Measurements from ENCODE around the gene SIK3. TPM values are rescaled to one million over a fixed set of nuclear protein-coding genes. Genes with fewer than 3 reads are reported as not detected.

The SIK3 gene
- total RNA-seq, 1 donor from 2014 or later = 24.4 TPM

GRCh38 chr11:117002639-117003299, 95.5 kb downstream of the SIK3 start:
- Mint-ChIP-seq H3K4me3 (no peak overlapping the region), H3K4me1 (peaks cover 22% of the 10 kb centered on the region), H3K36me3 (peaks cover 6% of the 10 kb centered on the region), H3K27ac (no peak overlapping the region), H3K27me3 (ENCODE audit: insufficient read depth, low read depth) (no peaks in the 10 kb centered on the region), H3K9me3 (no peaks in the 10 kb centered on the region)
- H3K4me2 ChIP-seq = no peak overlapping the region
- H3K79me2 ChIP-seq (ENCODE audit: low read depth) = peaks cover 91% of the 10 kb centered on the region
- no peak for DNase-seq (ENCODE audit: low spot score)
- no peak overlapping the region for H3K4me3 ChIP-seq
- no peaks in the 10 kb centered on the region for H3K9me3 ChIP-seq (ENCODE audit: low read depth)
- no peak overlapping the region for H3K9ac ChIP-seq
- H3F3A ChIP-seq (ENCODE audit: low read depth) = peaks cover 9% of the 10 kb centered on the region
- no peak overlapping the region for H2AFZ ChIP-seq (replicated peaks)
- H3K27me3 ChIP-seq = no peaks in the 10 kb centered on the region
- no peaks in the 10 kb centered on the region for H3K36me3 ChIP-seq
- H3K27ac ChIP-seq = peak overlapping the region; percentile 35
- H3K4me1 ChIP-seq = peaks cover 36% of the 10 kb centered on the region
- H4K20me1 ChIP-seq (ENCODE audit: low read depth) = peaks cover 60% of the 10 kb centered on the region
- TF ChIP-seq EZH2 (IDR thresholded peaks at IDR 0.05) (no peak), EZH2phosphoT487 (IDR thresholded peaks at IDR 0.05) (no peak), CTCF (IDR thresholded peaks at IDR 0.05) (no peak)

- peaks cover 15% of the 10 kb centered on the region for H3F3A ChIP-seq (ENCODE audit: low read depth)
- no peak overlapping the region for H3K4me3 Mint-ChIP-seq
- TF ChIP-seq EZH2phosphoT487 (IDR thresholded peaks at IDR 0.05) (no peak), CTCF (IDR thresholded peaks at IDR 0.05) (no peak), EZH2 (IDR thresholded peaks at IDR 0.05) (no peak)
- H3K9me3 ChIP-seq (ENCODE audit: low read depth) = no peaks in the 10 kb centered on the region
- peaks cover 19% of the 10 kb centered on the region for H3K4me1 Mint-ChIP-seq
- no peak overlapping the region for H3K4me3 ChIP-seq
- H3K4me1 ChIP-seq = peaks cover 22% of the 10 kb centered on the region
- no peak overlapping the region for H3K27ac ChIP-seq
- H3K9ac ChIP-seq = no peak overlapping the region
- no peak overlapping the region for H2AFZ ChIP-seq (replicated peaks)
- no peak overlapping the region for H3K4me2 ChIP-seq
- no peaks in the 10 kb centered on the region for H3K27me3 ChIP-seq
- no peaks in the 10 kb centered on the region for H3K27me3 Mint-ChIP-seq (ENCODE audit: insufficient read depth, low read depth)
- peaks cover 6% of the 10 kb centered on the region for H3K36me3 Mint-ChIP-seq
- H4K20me1 ChIP-seq (ENCODE audit: low read depth) = peaks cover 40% of the 10 kb centered on the region
- peaks cover 92% of the 10 kb centered on the region for H3K79me2 ChIP-seq (ENCODE audit: low read depth)
- no peak for DNase-seq (ENCODE audit: low spot score)
- no peaks in the 10 kb centered on the region for H3K36me3 ChIP-seq
- H3K27ac Mint-ChIP-seq = no peak overlapping the region
- no peaks in the 10 kb centered on the region for H3K9me3 Mint-ChIP-seq
These were observed 98.1 kb downstream of the SIK3 start for GRCh38 chr11:117000014-117000737.

- H3K4me1 Mint-ChIP-seq = peaks cover 32% of the 10 kb centered on the region
- Histone ChIP-seq H3K27ac (no peak overlapping the region), H2AFZ (replicated peaks) (no peak overlapping the region), H3K27me3 (no peaks in the 10 kb centered on the region), H3K9ac (no peak overlapping the region), H4K20me1 (ENCODE audit: low read depth) (peaks cover 30% of the 10 kb centered on the region), H3K36me3 (no peaks in the 10 kb centered on the region), H3K4me3 (no peak overlapping the region), H3K4me2 (no peak overlapping the region), H3K9me3 (ENCODE audit: low read depth) (no peaks in the 10 kb centered on the region), H3K79me2 (ENCODE audit: low read depth) (peaks cover 90% of the 10 kb centered on the region), H3K4me1 (peaks cover 25% of the 10 kb centered on the region), H3F3A (ENCODE audit: low read depth) (peaks cover 26% of the 10 kb centered on the region)
- H3K27ac Mint-ChIP-seq = no peak overlapping the region
- no peaks in the 10 kb centered on the region for H3K9me3 Mint-ChIP-seq
- no peak overlapping the region for H3K4me3 Mint-ChIP-seq
- H3K27me3 Mint-ChIP-seq (ENCODE audit: insufficient read depth, low read depth) = no peaks in the 10 kb centered on the region
- H3K36me3 Mint-ChIP-seq = peaks cover 4% of the 10 kb centered on the region
- DNase-seq (ENCODE audit: low spot score) = no peak
- TF ChIP-seq EZH2phosphoT487 (IDR thresholded peaks at IDR 0.05) (no peak), CTCF (IDR thresholded peaks at IDR 0.05) (no peak), EZH2 (IDR thresholded peaks at IDR 0.05) (no peak)
These were observed 101.2 kb downstream of the SIK3 start for GRCh38 chr11:116997071-116997470.

Measured in neural progenitor cell (in vitro differentiated cells).